ENCODE measurements around the gene UTS2B.
A peak's percentile ranks its signal among the peaks of the same experiment; 100 is the strongest.

Gene UTS2B

GRCh38 chr3:191329654-191330529 is at the start of gene UTS2B:
Gene UTS2B, minus strand, starts transcription at chr3:191330526. Its CDS starts 48,337 bp downstream, at chr3:191282189.
- DNase-seq: peak; percentile 4

DNA sequence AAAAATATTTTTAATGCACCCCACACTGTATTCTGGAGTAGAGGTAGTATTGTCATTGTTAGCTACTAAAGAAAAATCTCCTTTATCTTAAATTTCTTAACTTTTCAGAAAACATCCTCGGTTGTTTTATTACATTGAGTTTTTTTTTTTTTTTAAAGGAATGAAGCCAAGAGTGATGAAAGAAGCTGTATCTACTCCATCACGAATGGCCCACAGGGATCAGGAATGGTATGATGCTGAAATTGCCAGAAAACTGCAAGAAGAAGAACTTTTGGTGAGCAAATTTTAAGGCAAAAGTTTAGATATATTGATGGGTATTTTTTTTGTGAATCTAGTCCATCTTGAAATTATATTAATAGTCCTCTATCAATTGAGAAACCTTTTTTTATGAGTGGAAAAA is 49.7 kb upstream of the UTS2B start:
- no peak for DNase-seq

DNA sequence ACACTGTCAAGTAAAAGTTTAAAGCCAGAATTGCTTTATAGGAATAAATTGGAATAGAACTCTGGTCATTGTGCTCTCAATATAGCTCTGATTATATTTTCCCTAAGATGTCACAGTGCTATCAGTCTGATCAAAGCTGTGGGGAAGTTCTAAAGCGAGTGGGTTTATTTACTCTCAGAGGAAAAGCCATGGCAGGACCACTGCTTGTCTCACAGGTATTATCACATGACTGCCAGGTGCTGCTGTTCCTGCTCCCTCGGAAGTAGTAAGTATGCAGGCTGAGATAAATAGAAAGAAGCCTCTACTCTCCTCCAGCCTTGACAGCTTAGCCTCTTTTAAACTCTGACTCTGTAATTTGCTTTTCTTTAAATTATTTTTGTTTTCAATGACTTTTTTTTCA is 49.1 kb upstream of the UTS2B start:
- DNase-seq: no peak

GRCh38 chr3:191378142-191378812 is 48.0 kb upstream of the UTS2B start:
- DNase-seq: no peak

- no peak for DNase-seq
Measured at GRCh38 chr3:191376516-191377141, 46.3 kb upstream of the UTS2B start.

DNA sequence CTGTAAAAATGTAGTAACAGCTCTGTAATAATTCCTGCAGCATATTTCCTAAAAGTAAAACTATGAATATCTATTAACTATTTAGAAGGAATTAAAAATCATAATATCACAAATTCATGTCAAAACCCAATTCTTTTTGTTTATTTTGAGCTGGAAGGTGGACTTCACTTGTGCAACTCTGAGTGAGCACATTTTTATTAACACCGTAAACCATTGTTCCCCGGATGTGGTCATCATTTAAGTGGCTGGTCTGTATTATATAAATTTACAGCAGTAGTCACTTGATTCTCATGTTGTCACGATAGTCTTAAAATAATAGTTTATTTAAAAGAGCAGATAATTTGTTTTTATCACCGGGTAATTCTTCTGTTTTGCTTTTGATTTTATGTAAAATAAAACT is 43.0 kb upstream of the UTS2B start:
- DNase-seq: no peak

GRCh38 chr3:191372122-191372521 is 41.8 kb upstream of the UTS2B start:
- DNase-seq: no peak

DNA sequence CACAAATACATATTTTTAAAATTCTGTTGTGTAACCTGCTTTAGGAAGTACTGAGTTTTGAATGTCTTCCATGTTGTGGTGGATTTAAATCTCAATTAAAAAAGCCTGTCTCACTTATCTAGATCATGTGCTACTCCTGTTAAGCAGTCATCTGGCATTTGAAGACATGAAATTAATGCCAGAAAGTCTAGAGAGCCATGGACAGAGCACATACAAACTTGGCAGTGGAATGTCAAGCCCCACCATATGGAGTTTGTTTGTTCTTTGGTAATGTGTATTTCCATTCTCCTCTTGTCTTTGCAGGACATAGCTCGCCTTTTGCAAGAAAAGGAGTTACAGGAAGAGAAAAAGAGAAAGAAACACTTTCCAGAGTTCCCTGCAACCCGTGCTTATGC is 39.3 kb upstream of the UTS2B start:
- no peak for DNase-seq

GRCh38 chr3:191368755-191369615 is 38.7 kb upstream of the UTS2B start:
- no peak for DNase-seq

GRCh38 chr3:191366675-191367074 is 36.3 kb upstream of the UTS2B start:
- DNase-seq: no peak

DNA sequence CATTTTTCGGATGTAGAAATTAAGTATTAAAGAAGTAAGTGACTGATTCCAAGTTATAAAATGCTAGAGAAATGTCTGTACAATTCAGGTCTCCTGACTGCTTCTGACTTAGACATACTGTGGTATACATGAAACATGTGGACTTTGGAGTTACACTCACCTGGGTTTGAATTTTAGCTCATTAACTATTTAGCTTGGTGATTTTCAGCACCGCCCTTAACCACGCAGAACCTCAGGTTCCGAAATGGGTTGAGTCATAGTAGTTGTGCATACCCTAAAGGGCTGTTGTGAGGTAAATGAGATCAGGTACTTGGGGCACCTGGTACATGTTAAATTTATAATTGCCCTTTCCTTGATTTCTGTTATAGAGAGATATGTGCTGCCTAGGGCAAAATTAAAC is 32.9 kb upstream of the UTS2B start:
- no peak for DNase-seq

GRCh38 chr3:191362524-191363090 is 32.3 kb upstream of the UTS2B start:
- no peak for DNase-seq

- no peak for DNase-seq
Measured at GRCh38 chr3:191362037-191362436, 31.7 kb upstream of the UTS2B start.

GRCh38 chr3:191361456-191361855 is 31.1 kb upstream of the UTS2B start:
- DNase-seq: no peak

DNA sequence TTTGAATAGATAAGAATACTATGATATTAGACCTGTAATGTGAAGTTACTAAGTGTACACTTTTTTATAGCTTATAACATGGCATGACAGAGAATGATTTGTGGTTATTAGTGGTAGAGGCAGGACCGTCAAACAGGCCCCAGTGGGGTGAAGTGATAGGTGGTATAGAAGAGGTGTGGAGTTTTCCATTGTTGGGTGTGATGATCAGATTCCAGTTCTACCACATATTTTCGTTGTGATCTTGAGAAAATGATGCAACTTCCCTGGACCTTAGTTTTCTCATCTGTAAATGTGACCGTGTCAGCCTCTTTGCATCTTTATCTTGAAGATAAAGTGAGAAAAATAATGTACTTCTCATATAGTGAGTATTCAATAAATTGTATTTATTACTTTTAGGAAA is 30.3 kb upstream of the UTS2B start:
- DNase-seq: no peak

DNA sequence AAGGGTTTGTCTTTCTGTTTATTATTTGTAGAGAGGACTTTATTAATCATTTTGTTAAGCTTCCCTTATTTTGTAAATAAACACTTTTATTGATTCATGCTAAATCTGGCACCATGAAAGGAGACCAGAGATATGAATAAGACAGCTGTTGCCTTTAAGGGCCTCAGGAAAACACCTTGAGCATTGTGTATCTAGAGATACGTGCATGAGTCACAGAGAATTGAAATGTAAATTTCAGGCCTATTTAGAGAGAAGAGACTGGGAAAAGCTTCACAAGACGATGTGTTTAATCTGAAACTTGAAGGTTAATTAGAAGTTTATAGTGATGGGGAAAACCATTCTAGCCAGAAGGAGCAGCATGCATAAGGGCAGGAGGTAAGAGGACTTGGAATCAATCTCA is 28.6 kb upstream of the UTS2B start:
- DNase-seq: no peak

GRCh38 chr3:191357909-191358308 is 27.6 kb upstream of the UTS2B start:
- no peak for DNase-seq

DNA sequence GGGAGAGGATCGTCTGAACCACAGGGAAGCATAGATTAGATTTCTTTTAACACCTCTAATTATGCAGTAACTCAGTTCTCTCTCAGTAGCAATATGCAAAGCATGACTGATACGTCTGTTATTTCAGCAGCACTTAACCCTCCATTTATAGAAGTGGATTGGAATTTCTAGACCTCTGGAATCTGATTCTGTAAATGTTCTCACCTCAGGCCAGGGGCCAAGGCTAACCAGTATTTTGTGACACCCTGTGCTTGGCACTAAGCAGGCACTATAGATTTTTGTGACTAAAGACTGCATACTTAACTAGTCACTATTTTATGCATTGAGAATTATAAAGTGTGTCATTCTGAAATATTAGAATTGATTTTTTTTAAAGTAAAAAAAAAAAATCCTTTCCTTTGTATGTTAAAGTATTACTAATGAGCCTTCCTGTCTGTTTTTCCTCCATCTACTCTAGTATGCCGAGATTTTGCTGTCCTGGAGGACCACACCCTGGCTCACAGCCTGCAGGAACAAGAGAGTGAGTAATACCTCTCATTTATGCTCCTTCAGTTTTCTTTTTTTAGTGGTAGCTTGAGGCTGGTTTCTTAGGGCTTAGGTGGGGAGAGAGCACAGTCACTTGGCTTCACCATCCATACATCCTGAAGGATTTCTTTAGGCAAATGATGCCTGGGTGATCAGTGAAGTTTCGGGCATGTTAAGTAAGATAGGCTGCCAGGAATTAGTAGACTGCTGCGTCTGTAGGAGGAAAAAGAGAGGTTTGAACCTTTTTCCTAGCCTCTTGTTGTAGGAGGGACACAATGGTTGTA is 26.5 kb upstream of the UTS2B start:
- no peak for DNase-seq

DNA sequence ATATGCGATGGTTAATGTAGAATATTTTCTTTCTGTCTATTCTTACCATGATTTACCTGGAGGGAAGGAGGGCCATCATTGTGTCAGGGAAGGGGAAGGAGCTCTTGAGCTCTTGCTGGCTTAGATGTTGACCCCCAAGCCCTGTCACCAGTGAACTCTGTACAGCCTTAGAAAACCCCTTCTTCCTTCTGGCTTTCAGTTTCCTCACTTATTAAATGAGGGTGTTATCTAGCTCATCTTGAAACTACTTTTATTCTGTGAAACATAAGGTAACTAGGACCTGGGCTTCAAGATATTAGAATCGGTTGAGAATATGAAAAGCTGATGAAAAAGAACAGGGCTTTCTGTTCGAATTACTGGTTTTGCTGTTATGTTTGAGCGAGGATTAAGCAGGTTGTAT is 25.1 kb upstream of the UTS2B start:
- DNase-seq: no peak

DNA sequence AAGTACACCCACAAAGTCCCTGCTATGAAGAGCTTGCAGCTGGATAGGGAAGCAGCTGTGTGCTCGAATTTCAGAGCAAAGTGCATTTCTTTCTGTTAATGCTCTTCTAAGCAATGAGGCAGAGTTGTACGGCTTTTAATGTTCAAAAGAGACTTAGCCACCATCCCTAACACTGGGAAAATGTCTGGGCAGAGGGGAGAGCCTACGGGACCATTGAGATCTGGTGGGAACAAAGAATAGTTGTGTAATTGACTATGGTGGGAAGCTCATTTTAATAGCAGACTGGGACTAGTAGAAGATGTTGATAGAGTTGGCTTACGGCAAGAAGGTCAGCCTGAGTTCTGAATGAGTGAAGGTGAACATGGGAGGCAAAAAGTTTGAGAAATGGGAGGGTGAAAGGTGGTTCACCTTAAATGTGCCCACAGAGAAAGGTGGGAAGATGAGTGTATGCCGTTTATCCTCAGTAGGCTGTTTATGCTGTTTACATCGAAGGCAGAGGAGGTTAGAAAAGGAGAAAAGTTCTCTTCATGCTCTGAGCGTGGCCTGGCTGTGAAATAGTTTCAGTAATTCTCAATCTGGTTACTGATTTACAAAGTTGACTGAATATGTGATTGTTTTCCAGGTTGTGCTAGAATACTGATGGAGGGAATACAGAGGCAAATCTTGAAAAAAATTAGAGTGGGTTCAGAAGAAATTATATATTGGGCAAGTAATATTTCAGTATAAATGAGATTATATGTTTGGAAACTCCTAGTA is 22.9 kb upstream of the UTS2B start:
- DNase-seq: no peak

GRCh38 chr3:191352014-191352413 is 21.7 kb upstream of the UTS2B start:
- no peak for DNase-seq

Measured in stimulated activated CD4-positive, alpha-beta T cell treated with anti-CD3 and anti-CD28 coated beads, Interleukin-4, amount 100 ng/mL, for 1 hour (primary cell).